Adipocyte (in vitro differentiated cells): Measurements from ENCODE around the gene ADCY4.
"Not testable (repeated sequence)": the region's sequence is repeated elsewhere in the genome, so short reads cannot be mapped to it uniquely, and the experiment has no call there.

Experiments
- DNase-seq: peaks from one replicate; pipeline ENCODE4 v3.0.0-alpha.2; 2015; ENCODE audit warnings: low read depth
- H3K27me3 ChIP-seq: replicated peaks from 2 replicates; pipeline ENCODE4 v1.7.0; 2013; ENCODE audit warnings: mild to moderate bottlenecking, low read length, moderate library complexity; ENCODE audit not compliant: control insufficient read depth, insufficient read depth
- H3K36me3 ChIP-seq: 2 replicates; pipeline ENCODE4 v1.7.0; 2013; ENCODE audit warnings: low read length, mild to moderate bottlenecking, moderate library complexity; ENCODE audit not compliant: control insufficient read depth, insufficient read depth, severe bottlenecking
- H3K4me1 ChIP-seq: 2 replicates; pipeline ENCODE4 v1.7.0; 2013; ENCODE audit warnings: mild to moderate bottlenecking, low read length, moderate library complexity; ENCODE audit not compliant: control insufficient read depth, insufficient read depth
- H3K4me3 ChIP-seq: 2 replicates; pipeline ENCODE4 v1.7.0; 2013; ENCODE audit warnings: mild to moderate bottlenecking, low read length, moderate library complexity
- H3K9ac ChIP-seq: 2 replicates; pipeline ENCODE4 v1.7.0; 2013; ENCODE audit warnings: mild to moderate bottlenecking, low read length, moderate library complexity
- H3K9me3 ChIP-seq: 2 replicates; pipeline ENCODE4 v1.7.0; 2013; ENCODE audit warnings: mild to moderate bottlenecking, low read length, moderate library complexity; ENCODE audit not compliant: control insufficient read depth

ADCY4 gene

GRCh38 chr14:24365600-24366412 is 30.9 kb upstream of the ADCY4 start:
- H3K4me3 ChIP-seq, result peak overlapping the region; percentile 81

GRCh38 chr14:24364841-24365240 is 30.0 kb upstream of the ADCY4 start:
- H3K9ac ChIP-seq, result peak overlapping the region; percentile 85

More at GRCh38 chr14:24365600-24366412, 30.9 kb upstream of the ADCY4 start:
- no peaks in the 10 kb centered on the region for H3K27me3 ChIP-seq
- peak; percentile 95 for DNase-seq
- H3K9me3 ChIP-seq, result no peaks in the 10 kb centered on the region
- peaks cover 25% of the 10 kb centered on the region for H3K4me1 ChIP-seq
- H3K9ac ChIP-seq, result peak overlapping the region; percentile 85
- H3K36me3 ChIP-seq, result no peaks in the 10 kb centered on the region

GRCh38 chr14:24363401-24363800 is 28.5 kb upstream of the ADCY4 start:
- Histone ChIP-seq H3K9ac (no peak overlapping the region), H3K9me3 (no peaks in the 10 kb centered on the region), H3K36me3 (no peaks in the 10 kb centered on the region), H3K27me3 (no peaks in the 10 kb centered on the region), H3K4me1 (peaks cover 19% of the 10 kb centered on the region), H3K4me3 (no peak overlapping the region)
- DNase-seq, result no peak

More at GRCh38 chr14:24364841-24365240, 30.0 kb upstream of the ADCY4 start:
- Histone ChIP-seq H3K36me3 (no peaks in the 10 kb centered on the region), H3K9me3 (no peaks in the 10 kb centered on the region), H3K4me3 (no peak overlapping the region), H3K27me3 (no peaks in the 10 kb centered on the region), H3K4me1 (peaks cover 19% of the 10 kb centered on the region)
- no peak for DNase-seq

GRCh38 chr14:24362241-24362960 is 27.5 kb upstream of the ADCY4 start:
- H3K4me3 ChIP-seq, result no peak overlapping the region
- H3K9ac ChIP-seq, result no peak overlapping the region
- H3K27me3 ChIP-seq, result no peaks in the 10 kb centered on the region
- no peaks in the 10 kb centered on the region for H3K9me3 ChIP-seq
- peaks cover 16% of the 10 kb centered on the region for H3K4me1 ChIP-seq
- DNase-seq, result no peak
- H3K36me3 ChIP-seq, result no peaks in the 10 kb centered on the region

- H3K9ac ChIP-seq, result no peak overlapping the region
- no peaks in the 10 kb centered on the region for H3K9me3 ChIP-seq
- no peak overlapping the region for H3K4me3 ChIP-seq
- H3K36me3 ChIP-seq, result no peaks in the 10 kb centered on the region
- no peak for DNase-seq
- H3K27me3 ChIP-seq, result no peaks in the 10 kb centered on the region
- H3K4me1 ChIP-seq, result peaks cover 14% of the 10 kb centered on the region
These were observed 26.5 kb upstream of the ADCY4 start for GRCh38 chr14:24361326-24361725.

- H3K4me3 ChIP-seq, result no peak overlapping the region
- no peak for DNase-seq
- H3K4me1 ChIP-seq, result peaks cover 4% of the 10 kb centered on the region
- H3K36me3 ChIP-seq, result no peaks in the 10 kb centered on the region
- H3K27me3 ChIP-seq, result no peaks in the 10 kb centered on the region
- no peak overlapping the region for H3K9ac ChIP-seq
- H3K9me3 ChIP-seq, result no peaks in the 10 kb centered on the region
These were observed 25.4 kb upstream of the ADCY4 start for GRCh38 chr14:24360281-24360680.

GRCh38 chr14:24356208-24356607 is 21.3 kb upstream of the ADCY4 start:
- no peaks in the 10 kb centered on the region for H3K36me3 ChIP-seq

GRCh38 chr14:24355009-24355408 is 20.1 kb upstream of the ADCY4 start:
- Histone ChIP-seq H3K4me1 (peaks cover 24% of the 10 kb centered on the region), H3K9ac (no peak overlapping the region), H3K4me3 (no peak overlapping the region), H3K36me3 (no peaks in the 10 kb centered on the region), H3K9me3 (no peaks in the 10 kb centered on the region), H3K27me3 (no peaks in the 10 kb centered on the region)
- no peak for DNase-seq

More at GRCh38 chr14:24356208-24356607, 21.3 kb upstream of the ADCY4 start:
- no peaks in the 10 kb centered on the region for H3K27me3 ChIP-seq
- no peaks in the 10 kb centered on the region for H3K9me3 ChIP-seq
- H3K9ac ChIP-seq, result no peak overlapping the region
- peaks cover 20% of the 10 kb centered on the region for H3K4me1 ChIP-seq
- H3K4me3 ChIP-seq, result no peak overlapping the region
- no peak for DNase-seq

- H3K4me3 ChIP-seq, H3K27me3 ChIP-seq, H3K36me3 ChIP-seq, H3K9me3 ChIP-seq, DNase-seq: not testable (repeated sequence)
- peaks cover 24% of the 10 kb centered on the region for H3K4me1 ChIP-seq
- peak overlapping the region; percentile 51 for H3K9ac ChIP-seq
These were observed 19.6 kb upstream of the ADCY4 start for GRCh38 chr14:24354482-24354825.

GRCh38 chr14:24353559-24354481 is 18.9 kb upstream of the ADCY4 start:
- DNase-seq, result peak; percentile 72
- Histone ChIP-seq H3K9ac (peak overlapping the region; percentile 51), H3K27me3 (no peaks in the 10 kb centered on the region), H3K36me3 (no peaks in the 10 kb centered on the region), H3K4me3 (no peak overlapping the region), H3K9me3 (no peaks in the 10 kb centered on the region), H3K4me1 (peaks cover 24% of the 10 kb centered on the region)

GRCh38 chr14:24351517-24351916 is 16.6 kb upstream of the ADCY4 start:
- H3K4me1 ChIP-seq, result peaks cover 24% of the 10 kb centered on the region
- H3K9ac ChIP-seq, result peak overlapping the region; percentile 22
- H3K36me3 ChIP-seq, result no peaks in the 10 kb centered on the region
- H3K9me3 ChIP-seq, result no peaks in the 10 kb centered on the region
- DNase-seq, result peak; percentile 77
- no peaks in the 10 kb centered on the region for H3K27me3 ChIP-seq
- peak overlapping the region; percentile 13 for H3K4me3 ChIP-seq
